ENCODE results near the gene KHDRBS1. TPM values are rescaled to one million over a fixed set of nuclear protein-coding genes. Genes with fewer than 3 reads are reported as not detected.

Gene KHDRBS1
- total and polyA plus RNA-seq, 2 donors (not counting 1 experiment from before 2014, with no cell fraction given), result 35.7 to 101 TPM

- Mint-ChIP-seq H3K4me3 (peak overlapping the region; percentile 27), H3K9me3 (ENCODE audit: insufficient read depth) (no peaks in the 10 kb centered on the region), H3K4me1 (peaks cover 29% of the 10 kb centered on the region), H3K27ac (peak overlapping the region; percentile 5), H3K27me3 (no peaks in the 10 kb centered on the region)
- ChIA-PET POLR2A (no interaction called here), CTCF (interaction anchor here (1.1 to 1.2 kb wide), 2 partner anchors 12 to 13 kb away, joined by 4 read pairs; no protein-coding TSS in a partner anchor)
- no peaks in the 10 kb centered on the region for H3K9me3 ChIP-seq (ENCODE audit: control extremely low read depth in 1 of 3, control insufficient read depth in 2 of 3, insufficient read depth in 1 of 3, low read length in 2 of 3)
- peaks cover 14 to 17% of the 10 kb centered on the region in 2 donors for H3K4me1 ChIP-seq (ENCODE audit: control insufficient read depth in 2 of 2, insufficient read depth in 2 of 2, low read length in 2 of 2)
- intact Hi-C loops (cut with micrococcal nuclease), result loop anchor here (10.0 kb wide), 1 partner anchor 130 kb away; the partner anchor contains the start of genes CCDC28B, DCDC2B and IQCC
- no peak overlapping the region for H2AFZ ChIP-seq (ENCODE audit: insufficient read depth, low read depth, low read length, poor library complexity, severe bottlenecking)
- 94% methylated on average over 6 of the region's 9 CpGs for WGBS (ENCODE audit: insufficient coverage)
- TF ChIP-seq CTCF (IDR thresholded peaks at IDR 0.05) (no peak), EZH2 (IDR thresholded peaks at IDR 0.05; ENCODE audit: borderline replicate concordance, insufficient read depth, low read depth, low read length, poor library complexity, severe bottlenecking) (no peak)
- no peak overlapping the region for H3K9ac ChIP-seq (ENCODE audit: low read length)
- no peak overlapping the region for H3K27ac ChIP-seq (ENCODE audit: low read length in 2 of 2)
- peaks cover 0 to 35% of the 10 kb centered on the region in 2 experiments for H3K36me3 ChIP-seq (replicated peaks in 1 of 2; ENCODE audit: control extremely low read depth in 1 of 2, control insufficient read depth in 1 of 2, extremely low read depth in 1 of 2, insufficient read depth in 2 of 2, low read length in 1 of 2)
- peaks cover 6% of the 10 kb centered on the region for H4K20me1 ChIP-seq (ENCODE audit: control insufficient read depth, insufficient read depth, low read length, poor library complexity, severe bottlenecking)
- no peak overlapping the region for H3K4me3 ChIP-seq (ENCODE audit: control extremely low read depth in 1 of 5, extremely low read depth in 1 of 5, insufficient read depth in 1 of 5, low read depth in 2 of 5, low read length in 4 of 5)
- H3K27me3 ChIP-seq (replicated peaks in 1 of 4; ENCODE audit: control extremely low read depth in 1 of 4, control insufficient read depth in 3 of 4, insufficient read depth in 4 of 4, low read length in 3 of 4), result no peaks in the 10 kb centered on the region
- H3K79me2 ChIP-seq (ENCODE audit: control insufficient read depth, insufficient read depth, low read length), result peaks cover 14% of the 10 kb centered on the region
- DNase-seq, result no peak
- ATAC-seq (ENCODE audit: low read depth), result no peak
- no peak overlapping the region for H3K4me2 ChIP-seq (replicated peaks; ENCODE audit: low read depth, low read length, poor library complexity, severe bottlenecking)
These were observed 61.2 kb downstream of the KHDRBS1 start for GRCh38 chr1:32074841-32075240.

GRCh38 chr1:32077451-32077850 lies 63.8 kb downstream of the KHDRBS1 start:
- CTCF ChIA-PET, result interaction anchor here (0.5 kb wide), 1 partner anchor 61 kb away, joined by 3 read pairs; no protein-coding TSS in a partner anchor
- Mint-ChIP-seq H3K9me3 (ENCODE audit: insufficient read depth) (no peaks in the 10 kb centered on the region), H3K27me3 (no peaks in the 10 kb centered on the region), H3K4me1 (peaks cover 31% of the 10 kb centered on the region), H3K27ac (no peak overlapping the region), H3K4me3 (no peak overlapping the region)
- Histone ChIP-seq H3K9ac (ENCODE audit: low read length) (no peak overlapping the region), H4K20me1 (ENCODE audit: control insufficient read depth, insufficient read depth, low read length, poor library complexity, severe bottlenecking) (peaks cover 6% of the 10 kb centered on the region), H3K4me3 (ENCODE audit: control extremely low read depth in 1 of 5, extremely low read depth in 1 of 5, insufficient read depth in 1 of 5, low read depth in 2 of 5, low read length in 4 of 5) (no peak overlapping the region), H3K9me3 (ENCODE audit: control extremely low read depth in 1 of 3, control insufficient read depth in 2 of 3, insufficient read depth in 1 of 3, low read length in 2 of 3) (no peaks in the 10 kb centered on the region), H3K36me3 (replicated peaks in 1 of 2; ENCODE audit: control extremely low read depth in 1 of 2, control insufficient read depth in 1 of 2, extremely low read depth in 1 of 2, insufficient read depth in 2 of 2, low read length in 1 of 2) (peaks cover 0 to 40% of the 10 kb centered on the region in 2 experiments), H3K27me3 (replicated peaks in 1 of 4; ENCODE audit: control extremely low read depth in 1 of 4, control insufficient read depth in 3 of 4, insufficient read depth in 4 of 4, low read length in 3 of 4) (no peaks in the 10 kb centered on the region), H3K79me2 (ENCODE audit: control insufficient read depth, insufficient read depth, low read length) (peaks cover 14% of the 10 kb centered on the region), H2AFZ (ENCODE audit: insufficient read depth, low read depth, low read length, poor library complexity, severe bottlenecking) (no peak overlapping the region), H3K27ac (ENCODE audit: low read length in 2 of 2) (no peak overlapping the region), H3K4me1 (ENCODE audit: control insufficient read depth in 2 of 2, insufficient read depth in 2 of 2, low read length in 2 of 2) (peaks cover 12 to 14% of the 10 kb centered on the region in 2 donors), H3K4me2 (replicated peaks; ENCODE audit: low read depth, low read length, poor library complexity, severe bottlenecking) (no peak overlapping the region)
- POLR2A ChIA-PET, result no interaction called here
- ATAC-seq (ENCODE audit: low read depth) (no peak), DNase-seq (no peak)
- TF ChIP-seq EZH2 (IDR thresholded peaks at IDR 0.05; ENCODE audit: borderline replicate concordance, insufficient read depth, low read depth, low read length, poor library complexity, severe bottlenecking), result no peak
- no peak for TF ChIP-seq CTCF (IDR thresholded peaks at IDR 0.05)
- 100% methylated on average over 1 of the region's 3 CpGs for WGBS (ENCODE audit: insufficient coverage)
- intact Hi-C loops (cut with micrococcal nuclease), result loop anchor here (10.0 kb wide), 1 partner anchor 127 kb away; the partner anchor contains the start of genes CCDC28B, DCDC2B and IQCC

Measured in B cell (primary cell).